HTERT RPE-1 (cell line): ENCODE results near the gene SSTR5.
"Not testable (repeated sequence)": the region's sequence is repeated elsewhere in the genome, so short reads cannot be mapped to it uniquely, and the experiment has no call there.

Experiments
- in situ Hi-C: fragments of 300-500 bp; cut with MboI; formaldehyde crosslinking; loops from 4 replicates; pipeline ENCODE4 v1.14.3; 2020; ENCODE audit warnings: low sequenced_read_pairs

SSTR5 gene

GRCh38 chr16:1073262-1073558 lies 663 bp downstream of the SSTR5 start:
- in situ Hi-C loops: no loop called here

- in situ Hi-C loops: no loop called here
Measured at GRCh38 chr16:1073566-1074378, 1.2 kb downstream of the SSTR5 start.

DNA sequence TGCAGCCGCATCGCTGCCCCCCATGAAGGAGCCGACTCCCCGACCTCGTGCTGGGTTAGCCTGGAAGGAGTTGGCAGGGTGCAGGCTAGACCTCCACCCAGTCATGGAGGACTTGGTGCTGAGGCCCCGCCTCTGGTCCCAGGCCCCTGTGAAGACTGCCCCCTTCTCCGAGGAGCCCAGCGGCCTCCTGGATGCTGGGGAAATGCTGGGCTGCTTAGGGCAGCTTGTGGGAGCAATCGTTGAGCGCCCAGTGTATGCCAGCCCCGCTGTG lies 1.8 kb downstream of the SSTR5 start:
- in situ Hi-C loops: no loop called here

DNA sequence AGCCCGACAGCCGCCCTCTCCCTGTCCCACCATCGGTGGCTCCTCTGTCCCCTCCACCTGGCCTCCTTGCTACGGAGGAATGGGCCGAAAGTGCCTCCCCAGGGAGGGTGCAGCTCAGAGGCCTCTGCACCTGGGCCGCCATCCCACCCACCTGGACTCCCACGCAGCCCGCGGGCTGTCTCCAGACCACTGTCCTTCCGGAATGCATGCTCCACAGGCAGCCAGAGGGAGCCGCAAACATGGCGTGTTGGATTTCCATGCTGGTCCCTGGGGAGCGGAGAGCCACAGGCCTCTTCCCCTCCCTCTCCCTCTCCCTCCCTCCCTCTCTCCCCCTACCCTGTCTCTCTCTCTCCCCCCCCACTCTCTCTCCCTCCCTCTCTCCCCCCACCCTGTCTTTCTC lies 3.0 kb downstream of the SSTR5 start:
- in situ Hi-C loops: no loop called here

GRCh38 chr16:1076801-1077576 lies 4.4 kb downstream of the SSTR5 start:
- in situ Hi-C loops: no loop called here

DNA sequence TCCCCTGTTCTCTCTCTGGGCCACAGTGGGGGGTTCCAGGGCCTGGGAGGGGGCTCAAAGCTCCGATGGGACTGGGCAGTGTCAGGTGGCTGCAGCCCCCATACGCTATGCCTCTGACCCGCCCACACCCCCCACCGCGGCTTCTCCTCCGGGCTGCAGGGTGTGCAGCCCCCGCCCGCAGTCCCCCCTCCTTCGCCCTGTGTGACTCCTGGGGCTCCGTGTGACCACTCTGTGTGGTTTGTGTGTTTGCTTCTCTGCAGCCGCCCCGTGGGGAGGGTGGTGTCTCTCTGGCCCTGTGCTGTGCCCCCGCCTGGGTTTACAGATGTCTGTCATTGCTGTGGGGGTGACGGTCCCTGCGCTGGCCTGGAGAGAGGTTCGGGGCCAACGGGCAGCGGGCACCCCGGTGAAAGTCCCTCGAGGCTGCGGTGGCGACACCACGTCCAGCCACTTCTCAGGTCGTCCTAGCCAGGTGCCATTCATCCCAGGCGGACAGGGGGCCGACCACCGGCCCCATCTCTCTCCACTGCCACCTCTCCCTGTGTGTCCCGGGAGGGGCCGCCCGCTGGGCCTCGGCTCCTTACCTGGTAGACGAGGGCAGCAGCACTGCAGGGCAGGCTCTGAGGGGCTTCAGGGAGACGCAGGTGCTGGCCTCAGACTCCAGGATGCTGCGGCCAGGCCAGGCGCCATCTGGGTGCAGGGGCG lies 5.5 kb downstream of the SSTR5 start:
- in situ Hi-C loops: no loop called here

GRCh38 chr16:1078579-1079021 lies 6.1 kb downstream of the SSTR5 start:
- in situ Hi-C loops: no loop called here

DNA sequence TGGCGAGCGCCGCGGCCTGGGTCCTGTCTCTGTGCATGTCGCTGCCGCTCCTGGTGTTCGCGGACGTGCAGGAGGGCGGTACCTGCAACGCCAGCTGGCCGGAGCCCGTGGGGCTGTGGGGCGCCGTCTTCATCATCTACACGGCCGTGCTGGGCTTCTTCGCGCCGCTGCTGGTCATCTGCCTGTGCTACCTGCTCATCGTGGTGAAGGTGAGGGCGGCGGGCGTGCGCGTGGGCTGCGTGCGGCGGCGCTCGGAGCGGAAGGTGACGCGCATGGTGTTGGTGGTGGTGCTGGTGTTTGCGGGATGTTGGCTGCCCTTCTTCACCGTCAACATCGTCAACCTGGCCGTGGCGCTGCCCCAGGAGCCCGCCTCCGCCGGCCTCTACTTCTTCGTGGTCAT lies 6.8 kb downstream of the SSTR5 start:
- in situ Hi-C loops: no loop called here

GRCh38 chr16:1079786-1080525 lies 7.4 kb downstream of the SSTR5 start:
- in situ Hi-C loops: no loop called here

DNA sequence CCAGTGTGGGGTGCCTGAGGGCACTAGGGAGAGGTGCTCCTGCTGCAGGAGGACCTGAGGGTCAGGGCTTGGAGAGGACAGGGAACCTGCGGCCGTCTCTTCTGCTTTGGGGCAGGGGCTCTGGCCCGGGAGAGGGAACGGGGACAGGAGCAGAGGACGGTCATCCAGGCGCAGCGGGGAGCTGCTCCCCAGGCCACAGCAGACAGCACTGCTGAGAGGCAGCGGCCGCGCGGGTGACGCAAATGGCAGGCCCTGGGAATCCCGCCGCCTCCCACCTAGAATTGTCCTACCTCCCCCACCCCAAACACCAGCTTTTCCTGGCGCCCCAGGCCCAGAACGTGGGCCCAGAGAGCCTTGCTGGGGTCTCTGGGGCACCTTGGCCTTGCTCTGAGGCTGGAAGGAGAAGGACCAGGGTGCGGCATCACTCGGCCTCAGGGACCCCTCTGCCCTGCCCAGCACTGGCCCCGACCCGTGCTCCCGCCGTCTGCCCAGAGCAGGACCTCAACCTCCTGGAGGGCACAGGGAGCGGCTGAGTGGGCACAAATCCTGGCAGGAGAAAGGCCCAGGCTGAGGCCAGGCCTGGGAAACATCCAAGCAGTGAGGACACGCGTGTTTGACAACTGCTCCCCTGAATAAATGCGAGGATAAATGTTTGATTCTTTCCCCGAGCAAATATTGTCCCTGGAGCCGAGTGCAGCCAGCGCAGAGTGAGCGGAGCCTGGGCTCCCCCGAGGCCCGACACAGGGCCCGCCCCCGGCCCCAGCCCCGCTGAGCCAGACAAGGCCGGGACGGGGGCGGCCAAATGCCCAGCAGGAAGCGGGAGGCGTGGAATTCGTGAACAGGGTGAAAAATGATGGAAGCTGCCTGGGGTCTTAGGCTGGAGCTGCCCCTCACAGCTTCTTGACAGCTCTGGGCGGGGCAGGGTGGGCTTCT lies 8.5 kb downstream of the SSTR5 start:
- in situ Hi-C loops: no loop called here

DNA sequence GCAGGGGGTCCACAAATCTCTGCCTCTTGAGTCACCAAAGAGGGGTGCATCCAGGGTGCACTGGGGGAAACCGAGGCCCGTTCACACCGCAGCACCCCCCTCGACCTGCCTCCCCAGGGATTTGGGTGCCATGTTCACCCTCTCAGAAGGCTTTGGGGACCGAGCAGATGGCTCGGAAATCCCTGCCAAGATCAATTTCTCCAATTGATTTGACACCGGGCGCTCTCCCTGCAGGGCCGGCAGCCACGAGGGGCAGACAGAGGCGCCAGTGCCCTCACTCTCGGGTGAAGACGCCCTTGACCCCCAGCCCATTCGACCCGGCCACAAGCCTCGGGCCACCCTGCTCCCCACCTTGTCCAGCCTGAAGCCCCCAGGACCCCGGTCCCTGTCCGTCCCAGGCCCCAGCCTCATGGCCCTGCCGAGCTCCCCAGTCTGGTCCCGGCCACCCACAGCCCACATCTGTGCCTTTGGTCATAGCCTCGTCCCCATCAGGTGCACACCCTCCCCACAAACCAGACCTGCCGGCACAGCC lies 9.3 kb downstream of the SSTR5 start:
- in situ Hi-C loops: no loop called here

- in situ Hi-C loops: no loop called here
Measured at GRCh38 chr16:1082266-1082951, 9.9 kb downstream of the SSTR5 start.

DNA sequence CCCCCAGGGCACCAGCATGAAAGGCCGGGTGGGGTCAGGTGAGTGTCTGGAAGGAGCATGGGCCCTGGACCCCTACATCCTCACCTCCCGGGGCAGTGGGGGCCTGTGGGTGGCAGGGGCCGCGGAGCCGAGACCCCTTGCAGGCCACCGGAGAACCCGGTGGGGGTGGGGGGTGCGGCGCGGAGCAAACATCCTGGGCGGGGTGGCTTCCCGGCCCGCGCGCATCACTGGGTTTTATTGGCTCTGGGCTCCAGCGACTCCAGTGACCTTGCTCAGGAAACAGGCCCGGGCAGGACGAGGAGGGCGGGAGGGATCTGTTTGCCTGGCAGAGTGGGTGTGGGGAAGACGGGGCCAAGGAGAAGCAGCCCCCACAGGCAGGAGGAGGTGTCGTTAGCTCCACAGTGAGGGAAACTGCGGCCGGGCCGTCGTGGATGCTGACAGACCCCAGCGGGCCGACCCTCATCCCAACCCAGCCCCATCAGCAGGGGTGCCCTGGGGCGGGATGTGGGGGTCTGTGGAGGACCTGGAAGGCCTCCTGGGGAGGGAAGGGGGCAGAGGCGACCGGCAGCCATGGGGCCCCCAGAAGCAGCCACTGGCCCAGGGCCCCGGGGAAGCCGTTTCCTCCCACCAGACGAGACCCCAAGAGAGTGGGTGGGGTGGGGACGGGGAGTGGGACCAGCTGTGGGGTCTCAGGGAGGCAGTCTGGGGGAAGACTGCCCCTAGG lies 10.6 kb downstream of the SSTR5 start:
- in situ Hi-C loops: no loop called here

- in situ Hi-C loops: no loop called here
Measured at GRCh38 chr16:1084971-1085370, 12.4 kb downstream of the SSTR5 start.

GRCh38 chr16:1086443-1086842 lies 13.9 kb downstream of the SSTR5 start:
- in situ Hi-C loops: not testable (repeated sequence)

GRCh38 chr16:1088295-1089170 lies 16.0 kb downstream of the SSTR5 start:
- in situ Hi-C loops: no loop called here

DNA sequence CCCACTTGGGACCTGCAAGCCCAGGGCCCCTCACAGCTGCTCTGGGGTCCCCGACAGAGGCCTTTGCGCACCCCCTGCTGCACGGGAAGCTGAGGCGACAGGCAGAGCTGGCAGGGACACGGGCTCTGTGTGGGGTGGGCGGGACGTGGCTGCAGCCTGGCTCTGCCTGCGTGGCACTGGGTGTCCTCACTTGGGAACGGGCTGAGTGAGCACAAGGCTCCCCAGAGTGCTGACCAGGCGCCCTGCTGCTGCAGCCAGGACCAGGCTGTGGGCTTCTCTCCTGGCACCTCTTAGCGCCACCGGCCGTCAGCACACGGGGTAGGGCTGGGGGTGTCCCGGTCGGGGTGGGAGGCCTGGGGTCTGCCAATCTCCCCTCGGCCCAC lies 16.9 kb downstream of the SSTR5 start:
- in situ Hi-C loops: no loop called here
